Type B pancreatic cell (in vitro differentiated cells): ENCODE results near the gene TOMM34. TPM values are rescaled to one million over a fixed set of nuclear protein-coding genes. Genes with fewer than 3 reads are reported as not detected.
A peak's percentile ranks its signal among the peaks of the same experiment; 100 is the strongest.

Source experiments
- DNase-seq: peaks from one replicate; pipeline ENCODE4 v3.0.0; 2021; ENCODE audit warnings: mixed read lengths; ENCODE audit not compliant: unreplicated experiment; ENCODE audit errors: extremely low spot score
- H3K27ac Mint-ChIP-seq: 2 replicates; pipeline ENCODE4 v1.8.0; 2021; ENCODE audit warnings: mild to moderate bottlenecking, mixed read lengths
- H3K27me3 Mint-ChIP-seq: 2 replicates; pipeline ENCODE4 v1.8.0; 2021; ENCODE audit warnings: mixed read lengths
- H3K36me3 Mint-ChIP-seq: 2 replicates; pipeline ENCODE4 v1.8.0; 2021; ENCODE audit warnings: mixed read lengths
- H3K4me1 Mint-ChIP-seq: one replicate; pipeline ENCODE4 v1.8.0; 2021; ENCODE audit warnings: mixed read lengths; ENCODE audit not compliant: unreplicated experiment
- H3K4me3 Mint-ChIP-seq: 2 replicates; pipeline ENCODE4 v1.8.0; 2021; ENCODE audit warnings: mild to moderate bottlenecking, mixed read lengths
- H3K9me3 Mint-ChIP-seq: 2 replicates; pipeline ENCODE4 v1.8.0; 2021; ENCODE audit warnings: mixed read lengths
- total RNA-seq: library from RNA; stranded (reverse); gene quantifications from 2 replicates; pipeline ENCODE4 v1.2.1, GENCODE V29; 2021; ENCODE audit warnings: low replicate concordance
- TF ChIP-seq, protein P1 (sequence below): fragments of 200-600 bp; sonication (generic); conservative IDR thresholded peaks from 2 replicates; pipeline ENCODE4 v1.5.0; 2021; ENCODE audit warnings: antibody characterized with exemption, mild to moderate bottlenecking

TOMM34 gene
- total RNA-seq, 1 donor from 2014 or later, result 42.8 TPM

DNA sequence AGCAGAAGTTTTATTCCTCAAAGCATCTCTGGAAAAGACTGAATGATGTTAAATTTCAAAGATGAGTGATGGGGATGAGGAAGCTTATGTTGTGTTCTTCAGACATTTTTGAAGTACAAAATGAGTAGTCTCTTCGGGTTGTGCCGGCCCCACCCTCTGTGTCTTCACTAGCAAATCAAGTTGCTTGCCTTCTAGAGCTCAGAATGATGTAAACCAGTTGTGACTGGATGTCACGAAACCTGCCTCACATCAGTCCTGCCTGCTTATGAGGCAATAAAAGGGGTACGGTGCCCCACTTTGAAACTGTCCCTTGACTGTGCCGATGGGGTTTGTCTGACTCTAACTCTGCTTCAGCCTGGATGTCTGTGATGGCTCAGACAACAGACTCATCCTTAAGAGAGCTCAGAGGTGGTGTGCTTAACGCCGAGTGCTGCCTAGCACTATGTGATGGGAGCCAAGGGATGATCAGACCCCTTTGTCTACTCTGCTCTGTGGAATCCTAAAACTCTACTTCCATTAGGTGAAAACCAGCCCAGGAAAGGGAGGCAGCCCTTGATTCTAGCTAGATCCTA lies 19.0 kb downstream of the TOMM34 start:
- Mint-ChIP-seq H3K4me3 (no peak overlapping the region), H3K9me3 (no peaks in the 10 kb centered on the region), H3K27me3 (no peaks in the 10 kb centered on the region), H3K4me1 (no peaks in the 10 kb centered on the region), H3K36me3 (peaks cover 26% of the 10 kb centered on the region), H3K27ac (peak overlapping the region; percentile 4)
- DNase-seq, result no peak
- TF ChIP-seq, protein P1, sequence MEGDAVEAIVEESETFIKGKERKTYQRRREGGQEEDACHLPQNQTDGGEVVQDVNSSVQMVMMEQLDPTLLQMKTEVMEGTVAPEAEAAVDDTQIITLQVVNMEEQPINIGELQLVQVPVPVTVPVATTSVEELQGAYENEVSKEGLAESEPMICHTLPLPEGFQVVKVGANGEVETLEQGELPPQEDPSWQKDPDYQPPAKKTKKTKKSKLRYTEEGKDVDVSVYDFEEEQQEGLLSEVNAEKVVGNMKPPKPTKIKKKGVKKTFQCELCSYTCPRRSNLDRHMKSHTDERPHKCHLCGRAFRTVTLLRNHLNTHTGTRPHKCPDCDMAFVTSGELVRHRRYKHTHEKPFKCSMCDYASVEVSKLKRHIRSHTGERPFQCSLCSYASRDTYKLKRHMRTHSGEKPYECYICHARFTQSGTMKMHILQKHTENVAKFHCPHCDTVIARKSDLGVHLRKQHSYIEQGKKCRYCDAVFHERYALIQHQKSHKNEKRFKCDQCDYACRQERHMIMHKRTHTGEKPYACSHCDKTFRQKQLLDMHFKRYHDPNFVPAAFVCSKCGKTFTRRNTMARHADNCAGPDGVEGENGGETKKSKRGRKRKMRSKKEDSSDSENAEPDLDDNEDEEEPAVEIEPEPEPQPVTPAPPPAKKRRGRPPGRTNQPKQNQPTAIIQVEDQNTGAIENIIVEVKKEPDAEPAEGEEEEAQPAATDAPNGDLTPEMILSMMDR, result no peak

GRCh38 chr20:44938637-44939036 lies 21.6 kb downstream of the TOMM34 start:
- no peaks in the 10 kb centered on the region for H3K27me3 Mint-ChIP-seq
- H3K4me1 Mint-ChIP-seq, result no peaks in the 10 kb centered on the region
- H3K4me3 Mint-ChIP-seq, result no peak overlapping the region
- no peak overlapping the region for H3K27ac Mint-ChIP-seq
- TF ChIP-seq, protein P1, result no peak
- H3K36me3 Mint-ChIP-seq, result peaks cover 27% of the 10 kb centered on the region
- DNase-seq, result no peak
- no peaks in the 10 kb centered on the region for H3K9me3 Mint-ChIP-seq

DNA sequence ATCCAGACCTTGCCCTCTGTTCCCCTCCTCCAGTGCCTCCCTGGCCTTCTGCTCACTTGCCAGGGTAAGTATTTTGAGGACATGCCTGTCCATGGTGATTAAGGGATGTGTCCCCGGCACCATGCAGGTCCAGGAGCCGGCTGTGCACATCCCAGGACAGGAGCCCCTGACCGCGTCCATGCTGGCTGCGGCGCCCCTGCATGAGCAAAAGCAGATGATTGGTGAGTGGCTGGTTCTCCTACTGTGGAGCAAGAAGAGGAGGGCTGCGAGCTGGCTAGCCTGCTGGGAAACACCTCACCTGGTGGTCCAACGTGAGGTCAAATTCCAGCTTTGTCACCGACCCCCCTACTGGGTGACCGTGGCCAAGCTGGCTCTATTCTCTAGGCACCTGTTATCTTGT lies 23.7 kb downstream of the TOMM34 start:
- TF ChIP-seq, protein P1, result no peak
- H3K9me3 Mint-ChIP-seq, result no peaks in the 10 kb centered on the region
- no peaks in the 10 kb centered on the region for H3K4me1 Mint-ChIP-seq
- H3K36me3 Mint-ChIP-seq, result peaks cover 16% of the 10 kb centered on the region
- no peak for DNase-seq
- H3K27ac Mint-ChIP-seq, result no peak overlapping the region
- H3K27me3 Mint-ChIP-seq, result no peaks in the 10 kb centered on the region
- no peak overlapping the region for H3K4me3 Mint-ChIP-seq

DNA sequence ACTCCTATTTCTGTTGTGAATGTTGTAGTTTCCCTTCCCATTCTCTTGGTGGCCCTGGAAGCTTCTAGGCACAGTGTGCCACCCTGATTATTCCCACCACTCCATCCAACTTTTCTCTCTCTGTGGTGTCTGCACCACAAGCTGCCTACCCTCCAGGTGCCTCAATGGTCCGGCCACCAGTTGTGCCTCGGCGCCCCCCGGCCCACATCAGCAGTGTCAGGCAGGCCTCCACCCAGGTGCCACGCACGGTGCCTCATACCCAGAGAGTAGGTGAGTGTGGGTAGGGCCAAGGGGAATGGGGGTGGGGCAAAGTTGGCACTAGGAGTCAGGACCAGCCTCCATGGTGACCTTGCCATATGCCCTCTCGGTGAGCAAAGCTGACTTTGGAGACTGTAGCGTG lies 27.3 kb downstream of the TOMM34 start:
- H3K9me3 Mint-ChIP-seq, result no peaks in the 10 kb centered on the region
- H3K4me1 Mint-ChIP-seq, result no peaks in the 10 kb centered on the region
- no peak for DNase-seq
- H3K27ac Mint-ChIP-seq, result no peak overlapping the region
- no peaks in the 10 kb centered on the region for H3K27me3 Mint-ChIP-seq
- peaks cover 8% of the 10 kb centered on the region for H3K36me3 Mint-ChIP-seq
- TF ChIP-seq, protein P1, result no peak
- no peak overlapping the region for H3K4me3 Mint-ChIP-seq

GRCh38 chr20:44931911-44932310 lies 28.3 kb downstream of the TOMM34 start:
- no peaks in the 10 kb centered on the region for H3K27me3 Mint-ChIP-seq
- no peaks in the 10 kb centered on the region for H3K4me1 Mint-ChIP-seq
- H3K4me3 Mint-ChIP-seq, result no peak overlapping the region
- peaks cover 8% of the 10 kb centered on the region for H3K36me3 Mint-ChIP-seq
- no peaks in the 10 kb centered on the region for H3K9me3 Mint-ChIP-seq
- TF ChIP-seq, protein P1, result no peak
- H3K27ac Mint-ChIP-seq, result no peak overlapping the region
- no peak for DNase-seq
